Frontal cortex (tissue), 4 donors: ENCODE data around the gene CACNB1. TPM values are rescaled to one million over a fixed set of nuclear protein-coding genes. Genes with fewer than 3 reads are reported as not detected.

Experiments used
- DNase-seq, 2 donors: peaks; one replicate each; pipeline ENCODE4 v3.0.0; 2012; ENCODE audit warnings: low spot score in 2 of 2
- FAIRE-seq: peaks from 2 replicates; lab custom pipeline; 2012; peaks lifted over from hg19 to GRCh38; lab: Jason Lieb, UNC
- total RNA-seq: library from RNA; depleted of rRNA; stranded (reverse); fragments of >200 nt; gene quantifications from one replicate; pipeline ENCODE4 v1.2.3, GENCODE V29; 2014
- donor health status: control.
- donor health status: control.
- donor health status: control.

CACNB1 gene
- total RNA-seq, 1 donor from 2014 or later: 14.3 TPM

DNA sequence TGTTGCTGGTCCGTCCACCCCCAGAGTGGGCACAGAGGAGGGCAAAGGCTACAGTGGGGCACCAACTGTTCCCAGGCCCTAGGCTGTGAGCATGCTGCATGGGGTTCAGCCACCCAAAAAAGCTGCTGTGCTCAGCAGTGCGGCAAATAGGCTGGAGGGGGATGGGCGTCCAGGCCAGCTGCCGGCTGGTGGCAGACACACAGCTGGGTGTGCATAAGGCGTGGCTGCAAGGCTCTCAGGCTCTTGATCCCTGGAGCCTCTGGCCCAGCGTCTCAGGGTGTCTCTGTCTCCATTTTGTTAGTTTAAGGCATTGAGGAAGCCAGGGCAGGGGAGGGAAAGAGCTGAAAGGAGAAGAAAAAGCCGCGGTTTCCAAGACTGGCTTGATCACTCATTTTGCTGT, 11.4 kb upstream of the CACNB1 start:
- DNase-seq: no peak
- no peak for FAIRE-seq

DNA sequence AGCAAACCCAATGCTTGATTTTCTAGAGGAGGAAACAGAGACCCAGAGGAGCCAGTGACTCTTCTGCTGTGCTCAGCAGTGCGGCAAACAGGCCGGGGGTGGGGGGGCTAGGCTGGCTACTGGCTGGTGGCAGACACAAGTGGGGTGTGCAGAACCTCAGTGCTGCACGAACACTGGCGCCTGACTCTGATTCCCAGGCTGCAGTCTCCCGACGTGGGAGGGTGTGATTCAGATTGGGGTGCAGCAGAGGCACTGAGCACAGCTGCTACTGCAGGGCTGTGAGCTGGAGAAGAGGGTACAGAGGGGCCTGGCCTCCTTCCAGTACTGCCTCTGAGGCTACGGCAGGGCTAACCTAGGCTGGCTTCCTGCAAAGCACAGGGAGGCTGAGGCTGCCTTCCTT, 10.7 kb upstream of the CACNB1 start:
- no peak for DNase-seq
- FAIRE-seq: no peak

DNA sequence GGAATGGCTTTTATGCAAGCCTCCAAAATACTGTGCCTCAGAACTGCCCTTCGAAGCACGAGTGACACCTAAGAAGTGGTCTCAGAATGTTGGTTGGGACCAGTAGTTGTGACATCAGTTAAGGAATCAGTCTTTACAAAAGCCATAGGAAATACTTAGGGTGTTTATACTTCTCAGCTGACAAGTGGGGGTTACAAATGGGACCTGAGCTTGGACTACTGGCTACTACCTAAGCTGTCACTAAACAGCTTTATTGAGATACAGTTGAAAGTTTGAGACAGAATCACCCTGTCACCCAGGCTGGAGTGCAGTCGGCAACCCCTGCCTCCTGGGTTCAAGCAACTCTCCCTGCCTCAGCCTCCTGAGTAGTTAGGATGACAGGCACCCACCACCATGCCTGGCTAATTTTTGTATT, 7.7 kb upstream of the CACNB1 start:
- FAIRE-seq (no peak), DNase-seq (no peak)

DNA sequence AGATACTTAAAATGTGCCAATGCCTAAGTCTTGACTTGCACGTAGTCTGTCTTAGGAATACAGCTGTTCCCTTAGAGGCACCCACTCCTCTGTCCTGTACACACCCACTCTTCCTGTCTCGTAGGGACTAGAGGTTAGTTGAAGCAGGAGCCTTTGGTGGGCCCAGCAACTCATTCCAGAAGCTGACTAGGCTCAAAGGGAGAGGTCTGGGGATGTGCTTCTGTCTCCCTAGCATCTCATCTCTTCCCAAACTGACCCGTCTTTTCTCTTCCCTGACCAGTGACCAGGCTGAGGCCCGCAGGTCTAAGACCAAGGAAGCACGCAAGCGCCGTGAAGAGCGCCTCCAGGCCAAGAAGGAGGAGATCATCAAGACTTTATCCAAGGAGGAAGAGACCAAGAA, 6.8 kb upstream of the CACNB1 start:
- no peak for FAIRE-seq
- DNase-seq: no peak

DNA sequence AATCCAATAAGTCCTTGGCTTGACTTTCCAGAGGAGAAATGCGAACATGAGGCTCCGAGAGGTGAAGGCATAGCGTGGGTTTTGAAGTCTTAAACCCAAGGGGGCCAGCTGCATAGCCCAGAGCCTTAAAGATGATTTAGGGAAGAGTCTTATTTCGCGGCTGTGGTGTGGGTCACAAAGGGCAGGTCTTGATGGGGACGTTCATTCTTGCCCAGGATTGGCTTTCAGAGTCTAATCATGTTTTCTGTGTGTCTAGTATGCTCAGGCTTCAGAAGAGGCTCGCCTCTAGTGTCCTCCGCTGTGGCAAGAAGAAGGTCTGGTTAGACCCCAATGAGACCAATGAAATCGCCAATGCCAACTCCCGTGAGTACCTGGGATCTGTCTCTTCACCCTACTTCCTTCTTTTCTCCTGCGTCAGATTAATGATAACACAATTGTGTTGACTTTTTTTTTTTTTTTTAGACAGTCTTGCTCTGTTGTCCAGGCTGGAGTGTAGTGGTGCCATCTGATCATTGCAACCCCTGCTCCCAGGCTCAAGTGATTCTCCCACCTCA, 3.6 kb upstream of the CACNB1 start:
- FAIRE-seq: no peak
- no peak for DNase-seq

DNA sequence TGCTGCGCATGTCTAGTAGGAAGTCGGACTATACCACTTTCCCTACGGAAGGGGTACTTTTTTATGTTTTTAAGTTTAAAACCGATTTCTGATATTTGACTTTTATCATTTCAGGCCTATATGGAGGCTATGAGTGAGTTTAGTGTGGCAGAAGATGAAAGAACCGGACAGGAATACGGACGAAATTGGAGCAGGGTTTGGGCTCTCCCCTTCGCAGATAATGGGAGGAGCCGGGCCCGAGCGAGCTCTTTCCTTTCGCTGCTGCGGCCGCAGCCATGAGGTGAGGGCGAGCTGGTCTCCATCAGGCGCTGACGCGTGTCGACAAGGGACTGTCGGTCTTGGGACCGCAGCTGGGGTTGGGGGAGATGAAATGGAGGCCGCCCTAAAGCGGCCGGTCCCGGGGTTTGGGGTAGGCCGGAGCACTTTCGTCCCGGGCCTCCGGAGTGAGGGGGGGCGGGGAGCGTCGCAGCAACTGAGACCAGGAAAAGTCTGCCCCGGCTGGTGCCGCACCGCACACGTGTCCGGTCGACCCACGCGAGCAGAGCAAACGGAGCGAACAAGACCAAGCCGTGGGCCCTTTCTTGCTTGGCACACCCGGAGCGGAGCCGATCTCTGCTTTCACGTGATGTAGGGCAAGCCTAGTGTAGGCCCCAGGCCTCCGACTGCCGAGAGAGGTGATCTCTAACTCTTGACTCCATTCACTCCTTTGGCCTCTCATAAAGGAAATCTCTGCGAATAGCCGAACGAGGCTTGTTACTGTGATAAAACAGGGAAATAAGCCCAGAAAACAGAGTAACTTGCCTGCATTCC, 2.8 kb upstream of the CACNB1 start, which contains the start of gene RPL19:
TSS of gene RPL19 (plus strand) at position 214 of the 810 bp plus-strand sequence. CDS start at position 276, 62 bp downstream.
- no peak for FAIRE-seq

DNA sequence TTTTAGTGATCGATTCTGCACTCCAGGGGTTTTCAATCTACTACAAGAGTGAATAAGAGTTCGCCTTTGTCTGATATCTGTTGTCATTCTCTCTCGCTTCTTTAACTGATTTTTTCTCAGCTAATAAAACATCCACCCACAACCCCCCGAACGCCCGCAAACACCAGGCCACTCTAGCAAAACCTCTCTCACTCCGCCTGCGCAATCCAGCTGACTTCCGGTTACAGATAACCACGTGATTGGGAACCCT, 2.3 kb upstream of the CACNB1 start:
- peak; percentile 78 for FAIRE-seq

More for the DNA sequence above, 2.8 kb upstream of the CACNB1 start, which contains the start of gene RPL19:
- peak; percentile 86 to 89 for DNase-seq

DNA sequence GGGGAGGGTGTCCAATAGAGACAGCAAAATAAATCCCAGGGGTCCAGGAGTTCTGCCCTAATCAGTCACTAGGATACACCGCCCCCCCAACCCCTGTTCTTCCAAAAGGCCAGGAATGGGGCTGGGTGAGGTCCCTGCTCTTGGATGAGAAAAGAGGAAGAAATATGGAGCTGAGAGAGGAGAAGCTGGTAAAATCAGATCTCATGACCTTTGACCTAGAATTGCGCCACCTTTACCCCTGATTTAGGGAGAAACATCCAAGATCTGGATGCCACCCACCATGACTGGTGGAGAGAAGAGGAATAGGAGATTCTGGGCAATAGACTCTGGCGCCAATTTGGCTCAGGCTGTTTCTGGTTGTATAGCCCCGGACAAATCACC, 707 bp upstream of the CACNB1 start:
- no peak for FAIRE-seq
- DNase-seq: no peak

More for the DNA sequence above, 2.3 kb upstream of the CACNB1 start:
- DNase-seq: peak; percentile 91 to 94

DNA sequence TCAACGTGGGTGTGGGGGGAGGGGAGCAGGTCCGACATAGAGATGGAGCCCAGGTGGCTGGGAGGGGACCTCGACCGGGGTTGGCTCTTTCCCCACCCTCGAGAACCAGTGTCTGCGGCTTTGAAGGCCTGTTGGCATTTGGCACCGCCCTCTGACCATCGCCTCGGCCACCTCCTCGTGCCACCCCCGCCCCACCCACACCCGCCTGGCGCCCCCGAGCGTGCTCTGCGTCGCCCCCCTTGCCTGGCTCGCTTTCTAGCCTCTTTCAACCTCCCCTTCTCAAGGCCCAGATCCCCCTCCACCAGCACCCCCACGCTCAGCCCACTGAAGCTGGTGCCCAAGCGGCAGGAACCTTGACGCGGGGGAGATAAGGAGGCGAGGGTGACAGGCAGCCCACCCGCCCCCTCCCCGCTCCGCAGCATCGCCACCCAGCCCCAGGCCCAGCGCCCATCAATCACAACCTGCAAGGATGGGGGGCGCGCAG, 619 bp downstream of the CACNB1 start:
- DNase-seq (no peak), FAIRE-seq (no peak)

DNA sequence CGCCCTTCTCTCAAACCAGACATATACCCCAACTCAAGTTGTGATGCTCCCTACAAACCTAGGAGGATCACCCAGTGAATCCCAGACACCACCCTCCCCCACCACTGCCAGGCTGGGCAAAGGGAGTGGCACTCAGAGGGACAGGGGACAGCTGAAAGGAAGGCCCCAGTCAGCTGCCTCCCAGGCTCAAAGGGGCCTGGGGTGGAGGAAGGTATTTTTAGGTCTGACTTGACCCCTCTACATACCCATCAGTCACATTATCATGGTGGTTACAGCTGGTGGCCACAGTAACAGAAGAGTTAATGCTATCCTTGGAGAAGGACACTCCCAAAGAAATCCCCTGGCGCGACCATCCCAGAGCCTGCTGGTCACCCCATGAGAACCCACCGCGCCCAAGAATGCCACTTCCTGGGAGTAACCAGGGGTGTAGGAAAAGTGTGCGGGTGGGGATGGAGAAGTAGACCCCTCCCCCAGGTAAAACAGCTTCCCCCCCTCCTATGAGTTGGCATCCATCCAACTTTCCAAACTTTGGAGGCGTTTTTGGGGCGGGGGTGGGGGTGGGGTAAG, 1.1 kb downstream of the CACNB1 start:
- no peak for DNase-seq
- FAIRE-seq: no peak

DNA sequence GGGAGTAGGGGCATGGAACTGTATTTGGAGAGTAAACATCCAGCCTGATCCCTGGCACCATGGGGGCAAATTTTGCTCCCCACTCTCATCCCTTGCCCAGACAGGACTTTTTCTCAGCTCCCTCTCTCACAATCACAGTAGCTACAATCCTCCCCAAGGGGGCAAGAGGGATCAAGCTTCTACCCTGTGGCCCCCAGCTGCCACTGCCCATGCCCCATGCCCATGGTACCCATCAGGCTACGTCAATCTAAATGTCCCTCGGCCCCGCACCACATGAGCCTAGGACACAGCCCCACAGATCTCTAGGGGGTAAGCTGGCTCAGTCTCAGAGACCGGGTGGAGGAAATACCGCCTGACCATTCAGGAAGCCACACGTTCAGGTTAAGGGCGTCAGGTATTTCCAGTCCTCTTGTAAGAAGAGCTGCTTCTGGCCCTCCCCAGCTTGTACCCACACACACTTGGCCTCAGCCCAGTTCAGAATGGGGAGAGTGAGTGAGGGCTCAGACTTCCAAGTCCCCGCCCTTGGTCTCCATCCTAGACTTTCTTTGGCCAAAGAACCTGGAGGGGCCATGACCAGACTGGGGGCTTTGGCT, 1.8 kb downstream of the CACNB1 start:
- FAIRE-seq: no peak

DNA sequence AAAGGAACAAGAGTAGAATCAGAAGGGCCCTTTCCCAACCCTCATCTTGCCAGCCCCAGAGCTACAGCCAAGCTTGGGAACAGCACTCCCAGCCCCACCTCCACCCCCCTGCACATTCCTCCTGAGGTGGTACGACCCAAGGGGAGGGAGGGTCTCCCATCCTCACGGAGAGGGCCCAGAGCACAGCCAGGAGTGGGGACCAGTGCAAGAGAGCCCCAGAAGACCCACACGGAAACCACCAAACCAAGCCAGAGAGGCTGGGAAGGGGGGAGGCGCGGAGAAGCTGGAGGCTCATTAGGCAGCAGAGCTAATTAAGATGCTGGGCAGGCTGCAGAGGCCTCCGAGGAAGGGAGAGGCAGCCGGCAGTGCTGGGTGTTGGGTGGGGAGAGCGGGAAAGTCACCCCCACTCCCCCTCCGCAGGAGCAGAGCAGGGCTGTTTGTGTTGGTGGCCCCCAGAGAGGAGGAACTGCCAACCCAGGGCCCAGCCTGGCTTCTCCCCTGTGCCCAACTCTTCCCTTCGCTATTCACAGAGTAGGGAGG, 2.4 kb downstream of the CACNB1 start:
- peak; percentile 60 to 68 for DNase-seq
- FAIRE-seq: no peak

More for the DNA sequence above, 1.8 kb downstream of the CACNB1 start:
- DNase-seq: no peak

DNA sequence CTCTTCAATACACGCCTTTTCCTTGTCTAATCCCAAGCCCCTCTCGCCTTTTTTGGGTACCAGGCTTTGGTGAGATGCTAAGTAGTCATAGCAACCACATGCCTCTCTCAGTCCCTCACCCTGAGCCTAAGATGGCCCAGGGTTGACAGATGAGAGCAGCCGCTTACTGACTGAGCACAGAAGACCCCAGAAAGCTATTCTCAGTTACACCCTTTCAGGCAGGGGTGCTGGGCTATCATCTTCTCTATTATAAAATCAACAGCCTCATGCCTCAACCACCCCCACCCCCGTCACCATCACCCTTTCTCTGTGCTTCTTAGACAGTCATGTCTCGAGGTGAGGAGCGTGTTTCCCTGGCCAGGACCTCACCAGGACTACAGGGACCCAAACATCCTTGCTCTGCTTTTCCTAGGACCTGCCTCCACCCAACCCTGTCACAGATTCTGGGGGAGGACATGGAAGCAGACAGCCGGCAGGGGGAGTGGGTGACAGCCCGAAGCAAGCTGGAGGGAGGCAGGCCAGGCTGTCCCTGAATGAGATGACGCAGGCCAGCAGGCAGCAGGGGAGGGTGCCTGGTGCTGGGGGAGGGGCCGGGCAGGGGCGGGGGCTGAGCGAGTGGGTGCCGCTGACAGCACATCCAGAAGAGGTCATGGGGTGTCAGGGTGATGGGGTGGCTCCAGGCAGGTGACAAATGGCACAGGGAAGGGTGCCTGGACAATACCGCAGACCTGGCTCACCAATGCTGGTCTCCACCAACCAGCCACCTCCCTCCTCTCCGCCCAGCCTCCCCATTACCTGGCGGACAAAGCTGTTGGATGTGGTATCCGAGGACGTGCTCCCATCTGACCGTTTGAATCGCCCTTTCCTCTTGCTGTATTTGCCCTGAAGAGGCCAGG, 3.1 kb downstream of the CACNB1 start:
- DNase-seq: peak; percentile 65 to 87

DNA sequence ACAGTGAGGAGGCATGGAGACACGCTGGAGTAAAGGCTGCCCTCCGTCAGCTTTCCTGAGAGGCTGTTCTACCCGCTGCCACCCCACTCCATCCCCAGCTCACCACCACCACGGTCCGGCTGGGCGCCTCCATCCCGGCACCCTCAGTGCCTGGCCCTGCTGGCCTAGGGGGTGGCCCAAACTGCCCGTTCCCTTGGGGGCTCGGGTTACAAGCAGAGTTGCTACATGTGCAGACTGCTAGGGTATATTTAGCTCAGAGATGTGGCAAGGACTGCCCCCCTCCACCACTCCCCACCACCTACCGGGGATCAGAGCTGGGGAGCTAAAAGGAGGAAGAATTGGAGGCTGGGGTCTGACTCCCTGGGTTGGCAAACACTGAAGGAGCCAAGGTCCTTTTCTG, 4.1 kb downstream of the CACNB1 start:
- FAIRE-seq: no peak
- DNase-seq: no peak

More for the DNA sequence above, 3.1 kb downstream of the CACNB1 start:
- FAIRE-seq: no peak

DNA sequence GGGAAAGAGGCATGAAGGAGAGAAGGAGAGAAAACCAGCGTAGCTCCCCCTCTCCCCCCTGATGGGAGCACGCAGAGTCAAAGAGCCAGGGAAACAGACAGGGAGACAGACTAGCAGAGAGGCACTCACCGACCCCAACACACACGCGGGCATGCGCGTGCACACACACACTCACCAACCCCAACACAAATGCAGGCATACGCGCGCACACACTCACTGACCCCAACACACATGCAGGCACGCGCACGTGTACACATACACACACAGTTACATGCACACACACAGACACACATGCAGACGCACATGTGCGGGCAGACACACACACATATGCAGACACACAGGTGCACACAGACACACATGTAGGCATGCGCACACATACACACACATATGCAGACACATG, 4.6 kb downstream of the CACNB1 start:
- FAIRE-seq (no peak), DNase-seq (no peak)

DNA sequence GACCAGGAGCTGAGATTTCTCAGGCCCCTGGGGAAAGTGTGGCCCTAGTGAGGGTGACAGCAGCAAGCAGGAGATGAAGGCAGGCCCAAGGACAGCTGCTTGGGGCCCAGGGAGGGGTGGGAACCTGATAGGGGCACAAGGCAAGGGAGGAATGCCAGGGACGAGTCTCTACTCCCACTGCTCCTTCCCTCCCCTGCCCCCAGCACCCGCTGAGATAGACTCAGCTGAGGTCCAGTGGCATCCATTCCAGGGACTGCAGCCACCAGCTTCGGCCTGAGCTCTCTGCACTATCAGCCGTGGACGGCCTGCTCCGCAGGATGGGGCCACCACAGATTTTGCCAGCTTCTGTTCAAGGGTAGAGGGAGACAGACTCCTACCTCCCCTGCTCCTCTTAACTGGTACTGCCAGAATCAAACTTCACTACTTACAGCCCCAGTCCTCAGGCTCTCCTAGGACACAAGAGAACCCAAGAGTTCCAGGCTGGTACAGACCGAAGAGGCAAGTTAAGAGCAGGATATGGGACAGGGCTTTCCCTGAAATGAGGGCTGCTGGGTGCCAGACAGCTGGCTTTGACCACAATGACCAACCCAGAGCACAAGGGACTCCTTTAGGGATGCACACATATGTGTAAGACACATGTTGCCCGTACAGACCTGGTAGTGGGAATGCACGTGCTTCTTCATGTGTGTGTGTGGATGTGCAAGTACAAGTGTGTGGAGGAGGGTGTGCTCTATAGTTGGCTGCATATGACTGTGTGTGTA, 5.5 kb downstream of the CACNB1 start:
- FAIRE-seq (no peak), DNase-seq (no peak)

DNA sequence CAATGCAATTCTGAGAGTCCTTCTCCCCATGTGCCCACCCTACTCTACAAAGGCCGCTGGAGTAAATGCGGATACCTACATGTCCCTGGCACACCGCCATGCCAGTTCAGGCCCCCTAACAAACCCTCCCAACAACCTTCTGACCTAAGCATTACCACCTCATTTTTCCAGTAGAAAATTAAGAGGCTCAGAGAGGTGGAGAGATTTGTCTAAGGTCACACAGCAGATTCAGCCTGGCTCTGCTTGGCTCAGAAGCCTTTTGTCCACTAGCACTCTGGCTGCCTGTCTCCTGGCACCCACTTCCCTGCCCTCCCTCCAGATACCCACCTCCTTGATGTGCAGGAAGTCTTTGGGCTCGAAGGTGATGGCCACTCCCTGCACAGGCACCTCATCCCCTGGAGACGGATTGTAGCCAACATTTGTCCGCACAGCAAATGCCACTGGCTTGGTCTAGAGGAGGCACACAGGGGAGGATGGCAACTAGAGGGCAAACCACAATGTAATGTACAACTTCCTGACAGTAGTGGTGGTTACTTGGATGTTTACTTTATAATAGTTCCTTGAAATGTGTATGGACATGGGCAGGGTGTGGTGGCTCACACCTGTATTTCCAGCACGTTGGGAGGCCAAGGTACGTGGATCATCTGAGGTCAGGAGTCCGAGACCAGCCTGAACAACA, 10.2 kb downstream of the CACNB1 start:
- no peak for DNase-seq
- no peak for FAIRE-seq

DNA sequence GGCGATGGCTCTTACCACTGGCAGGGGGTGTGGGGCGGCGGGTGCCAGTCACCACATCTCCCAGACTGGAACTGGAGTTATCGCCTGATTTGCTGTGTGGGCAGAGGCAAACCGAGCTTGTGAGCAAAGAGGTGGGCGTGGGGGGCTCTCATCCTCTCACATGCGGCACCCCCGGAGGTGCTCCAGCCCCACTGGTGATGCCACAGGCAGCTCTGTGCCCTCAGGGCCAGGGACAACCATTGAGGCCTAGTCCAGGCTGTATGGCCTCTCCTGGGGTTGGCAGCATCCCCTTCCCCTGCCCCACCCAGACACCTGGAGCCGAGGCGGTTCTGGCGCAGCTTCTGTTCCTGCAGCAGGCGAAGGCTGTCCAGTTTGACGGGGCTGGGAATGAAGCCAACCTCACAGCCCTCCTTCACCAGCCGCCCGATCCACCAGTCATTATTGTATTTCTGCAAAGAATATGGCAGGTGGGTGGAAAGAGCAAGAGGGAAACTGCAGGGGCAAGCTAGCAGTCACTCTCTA, 10.9 kb downstream of the CACNB1 start:
- no peak for FAIRE-seq

More for the DNA sequence above, 10.9 kb downstream of the CACNB1 start:
- DNase-seq: no peak
